ENCODE data around the gene KLF6.

- no peak for TF ChIP-seq CTCF (conservative IDR thresholded peaks at IDR 0.05 in 1 of 2, IDR thresholded peaks at IDR 0.05 in 1 of 2; ENCODE audit: extremely low read depth in 1 of 2, insufficient read depth in 1 of 2, low read depth in 1 of 2, low read length in 2 of 2)
- TF ChIP-seq EZH2 (IDR thresholded peaks at IDR 0.05; ENCODE audit: borderline replicate concordance, low read length), result no peak
These were observed 22.7 kb downstream of the KLF6 start for GRCh38 chr10:3762309-3762708.
